Type B pancreatic cell (in vitro differentiated cells): ENCODE data around the gene RPTOR. TPM values are rescaled to one million over a fixed set of nuclear protein-coding genes. Genes with fewer than 3 reads are reported as not detected.

Experiments used
- DNase-seq: peaks from one replicate; pipeline ENCODE4 v3.0.0; 2021; ENCODE audit warnings: mixed read lengths; ENCODE audit not compliant: unreplicated experiment; ENCODE audit errors: extremely low spot score
- H3K27ac Mint-ChIP-seq: 2 replicates; pipeline ENCODE4 v1.8.0; 2021; ENCODE audit warnings: mild to moderate bottlenecking, mixed read lengths
- H3K27me3 Mint-ChIP-seq: 2 replicates; pipeline ENCODE4 v1.8.0; 2021; ENCODE audit warnings: mixed read lengths
- H3K36me3 Mint-ChIP-seq: 2 replicates; pipeline ENCODE4 v1.8.0; 2021; ENCODE audit warnings: mixed read lengths
- H3K4me1 Mint-ChIP-seq: one replicate; pipeline ENCODE4 v1.8.0; 2021; ENCODE audit warnings: mixed read lengths; ENCODE audit not compliant: unreplicated experiment
- H3K4me3 Mint-ChIP-seq: 2 replicates; pipeline ENCODE4 v1.8.0; 2021; ENCODE audit warnings: mild to moderate bottlenecking, mixed read lengths
- H3K9me3 Mint-ChIP-seq: 2 replicates; pipeline ENCODE4 v1.8.0; 2021; ENCODE audit warnings: mixed read lengths
- CTCF ChIP-seq: fragments of 200-600 bp; sonication (generic); conservative IDR thresholded peaks from 2 replicates; pipeline ENCODE4 v1.5.0; 2021; ENCODE audit warnings: antibody characterized with exemption, mild to moderate bottlenecking
- total RNA-seq: library from RNA; stranded (reverse); gene quantifications from 2 replicates; pipeline ENCODE4 v1.2.1, GENCODE V29; 2021; ENCODE audit warnings: low replicate concordance

RPTOR gene
- total RNA-seq, 1 donor from 2014 or later = 39.8 TPM

GRCh38 chr17:80803451-80804428 is 259.1 kb downstream of the RPTOR start:
- peaks cover 15% of the 10 kb centered on the region for H3K4me1 Mint-ChIP-seq
- peaks cover 8% of the 10 kb centered on the region for H3K9me3 Mint-ChIP-seq
- H3K27me3 Mint-ChIP-seq = no peaks in the 10 kb centered on the region
- H3K4me3 Mint-ChIP-seq = no peak overlapping the region
- no peak for TF ChIP-seq CTCF
- no peak overlapping the region for H3K27ac Mint-ChIP-seq
- H3K36me3 Mint-ChIP-seq = peaks cover 21% of the 10 kb centered on the region
- DNase-seq = no peak

- no peak for TF ChIP-seq CTCF
- H3K4me3 Mint-ChIP-seq = no peak overlapping the region
- H3K9me3 Mint-ChIP-seq = peaks cover 8% of the 10 kb centered on the region
- peaks cover 23% of the 10 kb centered on the region for H3K36me3 Mint-ChIP-seq
- H3K4me1 Mint-ChIP-seq = peaks cover 11% of the 10 kb centered on the region
- H3K27me3 Mint-ChIP-seq = no peaks in the 10 kb centered on the region
- no peak overlapping the region for H3K27ac Mint-ChIP-seq
- DNase-seq = no peak
Observed at GRCh38 chr17:80804466-80804865, 259.8 kb downstream of the RPTOR start.

GRCh38 chr17:80805032-80805751 is 260.6 kb downstream of the RPTOR start:
- TF ChIP-seq CTCF = no peak
- peak overlapping the region; percentile 20 for H3K4me3 Mint-ChIP-seq
- H3K9me3 Mint-ChIP-seq = peaks cover 8% of the 10 kb centered on the region
- no peak for DNase-seq
- H3K27ac Mint-ChIP-seq = peak overlapping the region; percentile 19
- peaks cover 23% of the 10 kb centered on the region for H3K36me3 Mint-ChIP-seq
- no peaks in the 10 kb centered on the region for H3K27me3 Mint-ChIP-seq
- H3K4me1 Mint-ChIP-seq = peaks cover 11% of the 10 kb centered on the region

GRCh38 chr17:80807014-80807413 is 262.4 kb downstream of the RPTOR start:
- no peak for DNase-seq
- Mint-ChIP-seq H3K36me3 (peaks cover 28% of the 10 kb centered on the region), H3K9me3 (peaks cover 8% of the 10 kb centered on the region), H3K27ac (no peak overlapping the region), H3K4me3 (no peak overlapping the region), H3K4me1 (peaks cover 11% of the 10 kb centered on the region), H3K27me3 (no peaks in the 10 kb centered on the region)
- no peak for TF ChIP-seq CTCF

- H3K27ac Mint-ChIP-seq = no peak overlapping the region
- no peak overlapping the region for H3K4me3 Mint-ChIP-seq
- no peak for TF ChIP-seq CTCF
- peaks cover 11% of the 10 kb centered on the region for H3K4me1 Mint-ChIP-seq
- peaks cover 28% of the 10 kb centered on the region for H3K36me3 Mint-ChIP-seq
- no peaks in the 10 kb centered on the region for H3K27me3 Mint-ChIP-seq
- H3K9me3 Mint-ChIP-seq = peaks cover 8% of the 10 kb centered on the region
- no peak for DNase-seq
Observed at GRCh38 chr17:80807882-80808281, 263.2 kb downstream of the RPTOR start.
